HG03432 (cell line): ENCODE data around the gene PTPRG.
"Not testable (repeated sequence)": the region's sequence is repeated elsewhere in the genome, so short reads cannot be mapped to it uniquely, and the experiment has no call there.

Source experiments
- ATAC-seq: cut with Tn5 transposase; IDR thresholded peaks from one replicate; pipeline ENCODE4 v1.9.1; 2021; ENCODE audit warnings: mild to moderate bottlenecking, moderate library complexity; ENCODE audit not compliant: unreplicated experiment

Gene PTPRG

GRCh38 chr3:61681636-61682035 lies 120.3 kb downstream of the PTPRG start:
- no peak for ATAC-seq

GRCh38 chr3:61682671-61683548 lies 121.5 kb downstream of the PTPRG start:
- no peak for ATAC-seq

GRCh38 chr3:61683549-61684236 lies 122.3 kb downstream of the PTPRG start:
- ATAC-seq = no peak

- ATAC-seq = no peak
Observed at GRCh38 chr3:61684386-61684785, 123.0 kb downstream of the PTPRG start.

GRCh38 chr3:61685755-61686154 lies 124.4 kb downstream of the PTPRG start:
- no peak for ATAC-seq

GRCh38 chr3:61686228-61686648 lies 124.9 kb downstream of the PTPRG start:
- no peak for ATAC-seq

GRCh38 chr3:61687206-61687605 lies 125.8 kb downstream of the PTPRG start:
- no peak for ATAC-seq

- ATAC-seq = no peak
Observed at GRCh38 chr3:61687663-61688306, 126.4 kb downstream of the PTPRG start.

GRCh38 chr3:61688307-61688984 lies 127.1 kb downstream of the PTPRG start:
- no peak for ATAC-seq

- ATAC-seq = no peak
Observed at GRCh38 chr3:61690016-61690415, 128.6 kb downstream of the PTPRG start.

GRCh38 chr3:61691466-61691865 lies 130.1 kb downstream of the PTPRG start:
- ATAC-seq = no peak

GRCh38 chr3:61697301-61697700 lies 135.9 kb downstream of the PTPRG start:
- ATAC-seq = no peak

- ATAC-seq = not testable (repeated sequence)
Observed at GRCh38 chr3:61698278-61699072, 137.1 kb downstream of the PTPRG start.

GRCh38 chr3:61699622-61700021 lies 138.3 kb downstream of the PTPRG start:
- ATAC-seq = no peak

- no peak for ATAC-seq
Observed at GRCh38 chr3:61701011-61701410, 139.6 kb downstream of the PTPRG start.

- no peak for ATAC-seq
Observed at GRCh38 chr3:61702453-61702852, 141.1 kb downstream of the PTPRG start.

GRCh38 chr3:61704807-61705206 lies 143.4 kb downstream of the PTPRG start:
- ATAC-seq = no peak

- no peak for ATAC-seq
Observed at GRCh38 chr3:61707492-61707891, 146.1 kb downstream of the PTPRG start.

- not testable (repeated sequence) for ATAC-seq
Observed at GRCh38 chr3:61710920-61711319, 149.5 kb downstream of the PTPRG start.

GRCh38 chr3:61714225-61714624 lies 152.9 kb downstream of the PTPRG start:
- ATAC-seq = no peak
